IPS DF 6.9 (cell line): ENCODE data around the gene PKIG.
"Not testable (repeated sequence)": the region's sequence is repeated elsewhere in the genome, so short reads cannot be mapped to it uniquely, and the experiment has no call there.

Experiments
- DNase-seq: peaks from one replicate; pipeline ENCODE4 v3.0.0-alpha.2; 2013; ENCODE audit warnings: low read depth, low spot score
- H3K27ac ChIP-seq: one replicate; pipeline ENCODE4 v1.5.1; 2013; ENCODE audit warnings: low read length, control low read depth
- H3K27me3 ChIP-seq: 2 replicates; pipeline ENCODE4 v1.6.1; 2013; ENCODE audit warnings: mild to moderate bottlenecking, low read length; ENCODE audit not compliant: control insufficient read depth, insufficient read depth
- H3K36me3 ChIP-seq: 2 replicates; pipeline ENCODE4 v1.6.1; 2013; ENCODE audit warnings: low read length; ENCODE audit not compliant: control insufficient read depth, insufficient read depth
- H3K4me1 ChIP-seq: 2 replicates; pipeline ENCODE4 v1.6.1; 2013; ENCODE audit warnings: low read length; ENCODE audit not compliant: control insufficient read depth, insufficient read depth
- H3K4me3 ChIP-seq: 2 replicates; pipeline ENCODE4 v1.5.1; 2013; ENCODE audit warnings: mild to moderate bottlenecking, low read length
- H3K9me3 ChIP-seq: 2 replicates; pipeline ENCODE4 v1.6.1; 2013; ENCODE audit warnings: low read length, inconsistent platforms; ENCODE audit not compliant: control insufficient read depth, insufficient read depth
- WGBS: extraction: QIAGEN DNeasy Blood & Tissue Kit; methylation state at CpG from one replicate; pipeline ENCODE4 v1.1.7; 2013; ENCODE audit warnings: mixed read lengths, missing lambda C conversion rate; ENCODE audit not compliant: insufficient read length, insufficient coverage; 5-methylcytosine and 5-hydroxymethylcytosine counted together

PKIG gene

DNA sequence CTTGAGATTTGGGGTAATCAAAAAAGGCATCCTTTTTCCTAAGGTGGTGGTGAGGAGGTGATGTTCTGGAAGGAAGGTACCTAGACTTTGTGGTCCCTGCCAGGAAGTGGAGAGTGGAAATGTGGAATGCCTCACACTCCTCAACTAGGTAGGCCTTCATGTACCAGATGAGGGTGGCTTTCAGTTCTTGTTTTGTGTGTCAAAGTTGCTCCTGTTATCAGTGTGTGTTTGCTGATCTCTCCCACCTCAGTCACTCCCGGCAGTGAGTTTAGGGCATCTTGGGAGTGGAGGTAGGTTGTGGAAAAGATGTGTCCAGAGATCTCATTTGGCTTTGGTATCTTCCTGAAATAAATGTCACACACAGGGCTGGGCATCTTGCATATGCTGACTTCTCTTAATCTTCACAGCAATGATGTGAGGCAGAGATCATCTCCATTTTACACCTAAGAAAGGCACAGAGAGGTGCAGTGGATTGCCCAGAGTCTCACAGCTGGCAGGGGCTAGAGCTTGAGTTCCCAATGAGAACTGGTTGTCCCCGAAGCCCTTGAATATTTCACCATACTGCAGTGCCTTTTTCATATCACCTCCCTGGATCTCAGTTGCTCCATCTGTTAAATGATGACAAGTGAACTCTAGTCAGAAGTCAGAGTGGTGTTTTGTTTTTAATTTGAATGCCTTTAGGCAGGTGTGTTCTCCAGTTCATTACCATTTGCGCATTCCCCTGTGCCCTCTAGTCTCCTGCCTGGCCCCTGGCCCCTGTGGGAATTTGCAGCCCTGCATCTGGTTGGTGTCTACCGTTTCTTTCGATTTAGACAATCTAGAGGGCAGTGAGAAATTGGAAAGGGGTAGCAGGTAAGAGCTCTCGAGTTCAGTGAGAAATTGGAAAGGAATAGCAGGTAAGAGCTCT, 2.9 kb downstream of the PKIG start:
- Histone ChIP-seq H3K4me3 (no peak overlapping the region), H3K4me1 (peaks cover 5% of the 10 kb centered on the region; the same call in 1 of the 2 replicates), H3K27me3 (no peaks in the 10 kb centered on the region), H3K36me3 (no peaks in the 10 kb centered on the region), H3K27ac (no peak overlapping the region), H3K9me3 (no peaks in the 10 kb centered on the region)
- WGBS: no CpG with 5 or more reads among the region's 6 CpGs
- DNase-seq: no peak

DNA sequence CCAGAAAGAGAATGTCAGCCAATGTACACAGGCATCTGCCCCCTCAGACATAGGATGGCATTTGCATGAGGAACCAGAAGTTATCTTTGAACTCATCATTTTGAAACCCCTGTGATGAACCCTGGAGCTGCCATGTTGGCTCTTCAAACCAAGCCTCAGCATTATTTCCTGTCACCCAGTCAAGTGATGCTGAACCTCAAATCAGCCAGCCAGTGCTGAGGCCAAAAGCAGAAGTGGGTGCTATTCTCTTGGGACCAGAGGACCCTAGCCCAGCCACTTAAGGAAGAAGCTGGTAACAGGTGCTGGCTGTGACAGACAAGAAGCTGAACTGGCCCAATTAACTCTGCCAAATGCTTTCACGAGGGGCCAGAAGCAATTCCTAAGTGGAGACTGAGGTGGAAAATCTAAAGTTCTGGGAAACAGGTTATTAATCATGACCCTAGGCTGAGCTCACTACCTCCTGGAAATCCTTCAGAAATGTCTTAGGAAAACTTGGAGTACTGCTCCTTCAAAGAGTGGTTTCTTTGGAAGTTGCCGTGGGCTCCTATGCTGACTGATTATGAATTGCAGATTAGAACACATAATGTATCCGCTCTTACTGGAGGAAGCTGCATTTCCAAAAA, 4.0 kb downstream of the PKIG start:
- no CpG with 5 or more reads among the region's 3 CpGs for WGBS
- no peak overlapping the region for H3K27ac ChIP-seq
- no peak for DNase-seq

DNA sequence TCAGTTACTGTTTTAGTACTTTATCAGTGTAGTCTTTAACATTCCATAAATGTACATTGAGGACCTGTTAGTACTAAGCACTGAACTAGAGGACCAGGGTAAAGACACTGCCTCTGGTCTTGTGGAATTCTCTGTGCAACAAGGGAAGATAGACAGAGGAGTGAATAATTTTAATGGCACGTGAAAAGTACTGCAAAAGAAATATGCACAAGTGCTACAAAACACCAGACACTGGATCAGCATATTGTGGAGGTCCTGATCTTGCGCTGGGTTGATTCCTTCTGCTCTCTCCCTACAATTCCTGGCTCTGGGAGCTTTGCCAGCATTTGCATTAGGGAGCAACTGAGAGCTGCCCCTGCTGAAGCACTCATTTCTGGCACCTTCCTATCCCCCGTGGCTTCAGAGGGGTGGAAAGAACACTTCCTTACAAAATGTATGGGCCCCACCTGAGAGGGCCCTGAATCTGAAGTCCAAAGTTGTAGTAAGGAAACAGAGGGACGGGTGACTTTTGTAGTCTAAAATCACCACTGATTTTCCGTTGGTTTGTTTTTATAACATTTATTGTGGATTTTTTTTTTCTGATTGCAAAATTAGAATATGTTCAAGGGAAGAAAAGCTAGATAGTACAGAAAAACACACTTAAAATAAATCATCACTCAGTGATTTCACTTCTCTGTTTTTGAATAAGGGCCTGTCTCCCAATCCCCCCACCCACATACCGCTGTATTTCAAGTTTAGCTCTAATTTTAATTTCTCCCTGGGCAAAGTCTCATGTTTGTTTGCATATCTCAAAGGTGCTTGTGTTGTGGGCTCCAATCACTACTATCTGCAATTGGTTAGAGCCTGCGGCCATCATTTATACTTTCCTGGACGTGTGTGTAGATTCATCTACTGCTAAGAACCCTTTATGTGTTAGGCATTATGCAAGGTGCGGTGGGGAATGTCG, 4.9 kb downstream of the PKIG start:
- Histone ChIP-seq H3K4me1 (peaks cover 5% of the 10 kb centered on the region; the same call in 1 of the 2 replicates), H3K9me3 (no peaks in the 10 kb centered on the region), H3K36me3 (no peaks in the 10 kb centered on the region), H3K27me3 (no peaks in the 10 kb centered on the region), H3K27ac (no peak overlapping the region), H3K4me3 (no peak overlapping the region)
- DNase-seq: no peak
- no CpG with 5 or more reads among the region's 10 CpGs for WGBS

More for the DNA sequence above, 4.0 kb downstream of the PKIG start:
- H3K4me3 ChIP-seq: no peak overlapping the region
- H3K27me3 ChIP-seq: no peaks in the 10 kb centered on the region
- peaks cover 5% of the 10 kb centered on the region; the same call in 1 of the 2 replicates for H3K4me1 ChIP-seq
- H3K36me3 ChIP-seq: no peaks in the 10 kb centered on the region
- H3K9me3 ChIP-seq: no peaks in the 10 kb centered on the region

DNA sequence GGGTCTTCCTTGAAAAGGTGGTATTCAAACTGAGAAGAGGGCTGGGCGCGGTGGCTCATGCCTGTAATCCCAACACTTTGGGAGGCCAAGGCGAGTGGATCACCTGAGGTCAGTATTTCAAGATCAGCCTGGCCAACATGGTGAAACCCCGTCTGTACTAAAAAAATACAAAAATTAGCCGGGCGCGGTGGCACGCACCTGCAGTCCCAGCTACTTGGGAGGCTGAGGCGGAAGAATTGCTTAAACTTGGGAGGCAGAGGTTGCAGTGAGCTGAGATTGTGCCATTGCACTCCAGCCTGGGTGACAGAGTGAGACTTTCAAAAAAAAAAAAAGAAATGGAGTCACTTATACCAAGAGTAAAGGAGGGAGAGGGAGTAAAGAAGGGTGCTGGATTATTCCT, 5.9 kb downstream of the PKIG start:
- H3K9me3 ChIP-seq, H3K36me3 ChIP-seq, H3K27me3 ChIP-seq, H3K27ac ChIP-seq, H3K4me1 ChIP-seq, H3K4me3 ChIP-seq, DNase-seq: not testable (repeated sequence)
- WGBS: no CpG with 5 or more reads among the region's 9 CpGs

DNA sequence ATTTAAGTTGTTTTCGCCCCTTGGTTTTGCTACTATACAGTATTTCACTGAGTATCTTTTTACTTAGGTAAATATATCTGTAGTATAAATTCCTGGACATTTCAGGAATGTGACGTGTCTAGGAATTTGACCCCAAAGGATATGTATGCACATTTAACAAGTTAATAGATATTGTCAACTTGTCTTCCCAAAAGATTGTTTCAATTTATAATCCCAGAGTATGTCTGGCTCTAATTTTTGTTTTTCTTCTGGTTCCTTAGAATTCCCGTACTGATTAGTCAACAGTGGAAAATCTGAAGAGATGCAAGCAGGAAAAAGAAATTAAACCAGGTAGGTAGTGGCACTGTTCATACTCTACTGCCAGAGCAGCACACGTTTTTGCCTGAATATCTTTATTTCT, 7.2 kb downstream of the PKIG start:
- Histone ChIP-seq H3K4me3 (no peak overlapping the region), H3K36me3 (no peaks in the 10 kb centered on the region), H3K9me3 (no peaks in the 10 kb centered on the region), H3K4me1 (peaks cover 5% of the 10 kb centered on the region; the same call in 1 of the 2 replicates), H3K27me3 (no peaks in the 10 kb centered on the region), H3K27ac (no peak overlapping the region)
- no peak for DNase-seq
- WGBS: no CpG with 5 or more reads among the region's 4 CpGs

DNA sequence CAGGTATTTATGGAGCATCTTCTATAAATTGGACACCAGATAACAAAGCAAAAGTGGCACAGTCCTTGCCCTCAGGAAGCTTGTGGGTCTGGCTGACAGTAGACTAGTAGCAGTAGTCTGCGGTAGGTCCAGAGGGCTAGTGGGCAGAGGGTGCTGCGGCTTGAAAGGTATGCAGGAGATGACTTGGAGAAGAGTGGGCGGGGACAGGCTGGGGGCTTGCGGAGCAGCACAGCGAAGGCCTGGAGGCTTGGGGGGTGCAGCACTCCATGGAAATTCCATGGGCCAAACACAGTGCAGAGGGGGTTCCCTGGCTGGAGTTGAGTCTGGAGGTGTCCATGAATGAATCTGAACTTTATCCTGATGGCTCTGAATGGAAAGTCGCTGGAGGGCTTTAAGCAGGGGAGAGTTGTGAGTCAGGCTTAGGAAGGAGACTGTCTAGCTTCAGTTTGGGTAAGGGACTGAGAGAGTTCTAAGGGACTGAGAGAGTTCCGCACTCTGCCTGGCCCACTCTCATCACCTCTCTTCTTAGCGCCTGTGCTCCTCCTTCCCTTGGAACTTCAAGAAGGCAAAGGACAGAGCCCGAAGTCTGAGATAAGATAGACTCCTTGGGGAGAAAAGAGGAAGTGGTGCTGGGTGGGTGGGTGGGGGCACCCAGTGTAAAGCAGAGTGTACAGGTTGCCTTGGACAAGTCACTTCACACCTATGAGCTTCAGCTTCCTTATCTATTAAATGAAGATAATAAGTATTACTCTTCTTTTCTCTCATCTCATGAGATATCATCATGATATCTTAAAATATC, 8.8 kb downstream of the PKIG start:
- H3K4me3 ChIP-seq: no peak overlapping the region
- H3K27me3 ChIP-seq: no peaks in the 10 kb centered on the region
- no peak for DNase-seq
- H3K36me3 ChIP-seq: no peaks in the 10 kb centered on the region
- no peaks in the 10 kb centered on the region for H3K9me3 ChIP-seq
- no peak overlapping the region for H3K27ac ChIP-seq
- peaks cover 2% of the 10 kb centered on the region; the same call in 1 of the 2 replicates for H3K4me1 ChIP-seq
- WGBS: no CpG with 5 or more reads among the region's 9 CpGs

DNA sequence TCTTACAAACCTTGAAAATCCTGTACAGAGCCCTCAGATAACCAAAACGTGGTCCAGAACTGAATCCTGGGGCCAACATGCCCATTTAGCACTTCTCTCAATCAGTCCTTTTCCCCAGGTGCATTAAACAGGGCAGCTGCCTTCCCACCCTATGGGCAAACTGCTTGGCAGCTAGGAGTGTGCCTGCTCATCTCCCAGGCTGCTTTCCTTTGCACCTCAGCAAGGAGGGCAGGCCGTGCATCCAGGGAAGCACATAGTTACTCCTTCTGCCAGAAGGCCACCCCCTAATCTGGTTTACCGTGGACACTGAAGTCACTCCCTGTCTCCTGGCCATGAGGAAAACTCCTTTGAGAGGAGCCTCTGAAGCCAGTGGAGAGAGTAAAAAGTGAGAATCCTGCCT, 10.0 kb downstream of the PKIG start:
- no peaks in the 10 kb centered on the region for H3K9me3 ChIP-seq
- H3K4me3 ChIP-seq: no peak overlapping the region
- peaks cover 3% of the 10 kb centered on the region; the same call in 1 of the 2 replicates for H3K4me1 ChIP-seq
- H3K27me3 ChIP-seq: no peaks in the 10 kb centered on the region
- H3K27ac ChIP-seq: no peak overlapping the region
- no CpG with 5 or more reads among the region's 3 CpGs for WGBS
- H3K36me3 ChIP-seq: no peaks in the 10 kb centered on the region
- DNase-seq: no peak

DNA sequence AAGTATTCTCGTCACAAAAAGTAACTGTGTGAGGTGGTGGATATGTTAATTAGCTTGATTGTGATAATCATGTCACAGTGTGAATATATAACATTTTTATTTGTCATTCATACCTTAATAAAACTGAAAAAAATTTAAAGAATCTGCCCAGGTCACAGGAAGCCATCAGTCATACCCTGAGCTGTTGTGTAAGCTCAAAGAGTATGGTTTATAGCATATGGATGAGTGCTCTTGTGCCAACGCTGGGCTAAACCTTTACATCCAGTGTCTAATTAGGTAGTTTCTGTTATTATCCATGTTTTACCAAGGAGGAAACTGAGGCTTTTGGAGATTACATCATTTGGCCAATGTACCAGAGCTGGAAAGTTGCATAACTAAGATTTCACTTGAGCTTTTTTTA, 11.4 kb downstream of the PKIG start:
- H3K4me3 ChIP-seq: no peak overlapping the region
- no CpG with 5 or more reads among the region's 2 CpGs for WGBS
- no peaks in the 10 kb centered on the region for H3K9me3 ChIP-seq
- H3K4me1 ChIP-seq: peaks cover 10% of the 10 kb centered on the region
- H3K27ac ChIP-seq: no peak overlapping the region
- H3K36me3 ChIP-seq: no peaks in the 10 kb centered on the region
- DNase-seq: no peak
- no peaks in the 10 kb centered on the region for H3K27me3 ChIP-seq

DNA sequence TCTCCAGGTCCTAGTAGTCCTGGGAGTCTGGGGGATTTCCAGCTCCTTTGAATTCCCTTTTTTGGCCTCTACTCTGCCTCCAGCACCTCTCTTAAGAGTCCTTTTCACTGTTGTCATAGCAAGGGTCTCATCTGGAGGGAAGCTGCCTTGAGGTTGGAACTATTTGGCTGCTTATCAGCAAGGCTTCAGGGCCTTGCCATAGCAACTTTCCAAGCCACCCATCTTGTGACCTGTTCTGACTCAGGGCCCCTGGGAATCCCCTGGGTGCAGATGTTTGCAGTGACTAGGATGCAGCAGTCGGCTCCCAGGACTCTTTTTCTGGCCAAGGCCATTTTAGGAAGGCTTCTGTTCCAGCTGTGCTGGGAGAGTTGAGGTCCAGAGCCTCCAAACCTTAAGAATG, 12.4 kb downstream of the PKIG start:
- no peaks in the 10 kb centered on the region for H3K27me3 ChIP-seq
- no peaks in the 10 kb centered on the region for H3K9me3 ChIP-seq
- DNase-seq: no peak
- H3K4me3 ChIP-seq: no peak overlapping the region
- no peak overlapping the region for H3K27ac ChIP-seq
- H3K4me1 ChIP-seq: peaks cover 10% of the 10 kb centered on the region
- WGBS: no CpG with 5 or more reads among the region's 1 CpG
- no peaks in the 10 kb centered on the region for H3K36me3 ChIP-seq
